SK-N-DZ (cell line): ENCODE data around the gene CRIP1.

Source experiments
- DNase-seq: peaks from one replicate; pipeline ENCODE4 v3.0.0-alpha.2; 2015; ENCODE audit warnings: low spot score

Gene CRIP1

DNA sequence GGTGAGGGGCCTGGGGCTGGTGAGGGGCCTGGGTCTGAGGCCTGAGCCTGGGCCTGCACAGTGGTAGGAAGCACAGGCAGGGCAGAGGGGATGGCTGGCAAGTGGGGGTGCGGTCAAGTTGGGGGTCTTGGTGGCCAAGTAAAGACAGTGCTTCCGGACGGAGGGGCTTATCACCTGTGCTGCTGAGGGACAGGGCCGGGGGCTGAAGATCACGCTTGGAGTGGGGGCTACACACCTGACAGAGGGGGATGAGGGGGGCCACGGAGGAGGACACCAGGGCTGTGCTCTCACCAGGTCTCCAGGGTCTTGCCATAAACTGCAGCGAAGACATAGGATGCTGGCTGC, 16.6 kb downstream of the CRIP1 start:
- DNase-seq: no peak

DNA sequence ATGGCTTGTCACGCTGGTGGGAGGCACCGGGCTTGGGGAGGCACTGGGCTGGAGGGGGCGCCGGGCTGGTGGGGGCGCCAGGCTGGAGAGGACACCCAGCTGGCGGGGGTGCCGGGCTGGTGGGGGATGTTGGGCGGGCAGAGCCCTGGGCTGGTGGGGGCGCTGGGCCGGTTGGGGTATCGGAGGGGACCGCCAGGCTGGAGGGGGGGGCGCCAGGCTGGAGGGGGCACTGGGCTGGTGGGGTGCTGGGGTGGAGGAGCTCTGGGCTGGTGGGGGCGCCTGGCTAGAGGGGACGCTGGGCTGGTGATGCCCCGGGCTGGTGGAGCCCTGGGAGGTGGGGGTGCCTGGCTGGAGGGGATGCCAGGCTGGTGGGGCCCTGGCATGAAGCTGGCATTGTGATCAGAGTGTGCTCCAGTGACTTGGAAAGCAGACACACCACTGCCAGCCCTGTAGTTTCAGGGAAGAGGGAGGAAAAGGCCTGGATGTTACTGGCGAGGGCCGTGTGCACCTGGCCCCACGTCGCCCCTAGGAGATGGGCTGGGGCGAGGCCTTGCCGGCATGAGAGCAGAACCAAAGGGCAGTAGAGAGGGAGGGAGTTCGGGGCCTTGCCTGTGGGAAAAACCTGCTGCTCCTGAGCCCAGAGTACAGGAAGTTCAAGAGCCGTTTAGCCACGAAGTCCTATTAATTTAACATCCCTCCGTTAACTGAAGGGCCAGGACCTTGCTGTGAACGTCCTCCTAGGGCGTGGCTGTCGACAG, 17.4 kb downstream of the CRIP1 start:
- no peak for DNase-seq

DNA sequence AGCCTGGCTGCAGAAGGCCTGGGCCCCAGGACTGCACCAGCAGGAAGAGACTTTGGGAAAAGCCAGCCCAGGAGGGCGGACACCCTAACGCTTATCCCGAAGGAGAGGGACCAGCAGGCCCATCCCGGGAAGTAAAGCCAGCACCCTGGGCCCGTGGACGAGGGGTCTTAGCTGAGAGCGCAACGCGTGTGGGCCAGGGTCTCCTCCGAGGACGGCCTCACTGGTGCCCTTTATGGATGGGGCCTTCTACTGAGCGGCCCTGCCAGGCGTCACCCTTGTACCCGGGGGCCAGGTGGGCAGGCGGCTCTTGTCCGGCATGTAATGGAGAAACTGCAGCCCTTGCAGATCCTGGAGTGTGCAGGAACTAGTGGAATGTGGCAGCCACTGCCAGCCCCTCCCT, 18.4 kb downstream of the CRIP1 start:
- no peak for DNase-seq

DNA sequence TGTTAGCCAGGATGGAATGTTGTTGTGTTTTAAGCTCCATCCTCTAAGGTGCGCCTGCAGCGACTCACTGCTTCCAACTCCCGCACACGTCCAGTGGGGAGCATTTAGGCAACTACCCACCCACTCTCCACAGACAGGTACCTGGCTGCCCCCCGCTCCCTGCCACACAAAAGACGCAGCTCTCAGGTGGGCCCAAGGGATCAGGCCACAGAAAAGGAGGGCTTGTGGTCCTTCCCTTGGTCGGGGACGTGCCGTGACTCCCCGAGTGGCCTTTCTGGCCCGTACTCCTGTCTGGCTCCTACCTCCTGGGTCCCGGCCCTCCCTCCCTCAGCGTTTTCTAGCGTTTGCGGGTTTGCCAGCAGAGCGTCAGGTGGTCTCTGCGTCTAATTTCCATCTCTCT, 20.6 kb downstream of the CRIP1 start:
- no peak for DNase-seq

DNA sequence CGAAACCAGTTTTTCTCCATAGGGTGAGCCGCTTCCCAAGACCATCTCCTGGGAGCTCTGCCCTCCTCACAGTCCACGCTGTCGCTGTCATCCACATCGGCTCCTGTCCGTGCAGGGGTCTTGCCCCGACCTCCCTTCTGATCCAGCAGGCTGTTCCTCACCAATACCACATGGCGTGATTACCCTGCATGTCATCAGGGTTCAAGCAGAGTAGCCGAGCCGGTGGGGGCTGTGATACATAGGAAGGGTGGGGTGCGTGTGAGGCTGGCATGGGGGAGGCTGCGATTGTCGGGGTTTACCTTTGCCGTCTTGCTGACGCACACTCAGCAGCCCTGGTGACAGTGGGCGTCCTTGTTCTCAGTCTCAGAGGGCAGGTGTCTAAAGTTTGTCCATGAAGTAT, 21.4 kb downstream of the CRIP1 start:
- no peak for DNase-seq

DNA sequence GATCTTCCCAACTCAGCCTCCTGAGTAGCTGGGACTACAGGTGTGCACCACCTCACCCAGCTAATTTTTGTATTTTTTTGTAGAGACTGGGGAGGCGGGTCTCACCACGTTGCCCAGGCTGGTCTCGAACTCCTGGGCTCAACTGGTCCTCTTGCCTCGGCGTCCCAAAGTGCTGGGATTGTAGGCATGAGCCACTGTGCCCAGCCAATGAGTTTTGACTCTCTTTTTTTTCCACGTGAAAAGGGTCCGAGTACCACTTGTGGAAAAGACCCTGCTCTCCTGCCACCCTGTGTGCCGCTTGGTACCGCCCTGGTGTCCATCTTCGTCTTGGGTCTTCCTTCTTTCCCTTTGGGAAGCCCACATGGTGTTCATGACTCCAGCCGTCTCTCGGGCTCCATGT, 21.9 kb downstream of the CRIP1 start:
- no peak for DNase-seq

DNA sequence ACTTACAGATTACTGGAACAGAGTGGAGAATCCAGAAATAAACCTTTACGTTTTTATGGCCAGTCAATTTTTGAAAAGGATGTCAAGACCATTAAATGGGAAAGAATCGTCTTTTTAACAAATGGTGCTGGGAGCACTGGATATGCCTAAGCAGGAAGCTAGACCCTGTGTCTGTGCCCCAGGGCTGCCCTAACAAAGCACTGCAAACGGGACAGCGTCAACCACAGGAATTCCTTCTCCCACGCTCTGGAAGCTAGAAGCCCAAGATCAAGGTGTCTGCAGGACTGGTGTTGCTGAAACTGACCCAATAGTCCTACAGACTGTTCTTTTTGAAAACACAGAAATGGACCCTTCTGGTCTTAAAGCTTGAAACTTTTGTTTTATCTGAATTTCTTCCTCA, 30.4 kb downstream of the CRIP1 start:
- DNase-seq: no peak

DNA sequence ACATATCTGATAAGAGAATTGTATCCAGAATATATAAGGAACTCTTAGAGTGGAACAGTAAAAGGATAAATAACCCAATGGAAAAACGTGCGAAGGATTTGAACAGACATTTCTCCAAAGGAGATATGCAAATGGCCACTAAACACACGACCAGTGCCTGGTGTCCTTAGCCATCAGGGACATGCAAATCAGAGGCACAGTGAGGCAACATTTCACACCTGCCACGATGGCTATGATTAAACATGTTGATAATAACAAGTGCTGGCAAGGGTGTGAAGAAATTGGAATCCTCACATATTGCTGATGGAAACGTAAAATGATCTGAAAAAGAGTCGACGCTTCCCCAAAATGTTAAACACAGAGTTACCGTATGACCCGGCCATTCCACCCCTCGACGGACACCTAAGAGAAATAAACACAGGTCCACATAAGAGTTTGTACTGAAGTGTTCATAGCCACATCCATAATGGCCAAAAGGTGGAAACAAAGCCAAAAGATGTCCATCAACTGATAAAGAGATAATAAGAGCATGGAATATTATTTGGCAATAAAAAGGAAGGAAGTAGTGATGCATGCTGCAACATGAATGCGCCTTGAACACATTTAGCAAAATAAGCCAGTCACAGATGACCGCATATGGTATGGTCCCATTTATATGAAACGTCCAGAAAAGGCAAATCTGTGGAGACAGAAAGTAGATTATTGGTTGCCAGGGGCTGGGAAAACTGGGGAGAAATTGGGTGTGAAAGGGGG, 33.4 kb downstream of the CRIP1 start:
- no peak for DNase-seq

DNA sequence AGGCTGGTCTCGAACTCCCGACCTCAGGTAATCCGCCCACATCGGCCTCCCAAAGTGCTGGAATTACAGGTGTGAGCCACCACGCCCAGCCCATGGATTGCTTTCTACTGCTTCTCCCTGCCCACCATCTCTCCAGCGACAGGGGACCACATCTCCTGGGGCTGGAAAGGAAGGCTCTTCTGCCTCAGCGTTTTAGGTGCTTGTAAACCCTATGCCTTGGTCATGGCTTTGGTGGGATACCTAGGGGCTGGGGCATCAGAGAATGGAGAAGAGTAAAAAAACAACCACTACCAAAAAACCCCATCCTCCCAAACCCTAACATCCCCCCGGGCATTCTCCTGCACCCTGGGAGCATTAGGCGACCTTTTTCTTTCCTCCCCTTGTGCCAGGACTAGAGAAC, 38.6 kb downstream of the CRIP1 start:
- no peak for DNase-seq

DNA sequence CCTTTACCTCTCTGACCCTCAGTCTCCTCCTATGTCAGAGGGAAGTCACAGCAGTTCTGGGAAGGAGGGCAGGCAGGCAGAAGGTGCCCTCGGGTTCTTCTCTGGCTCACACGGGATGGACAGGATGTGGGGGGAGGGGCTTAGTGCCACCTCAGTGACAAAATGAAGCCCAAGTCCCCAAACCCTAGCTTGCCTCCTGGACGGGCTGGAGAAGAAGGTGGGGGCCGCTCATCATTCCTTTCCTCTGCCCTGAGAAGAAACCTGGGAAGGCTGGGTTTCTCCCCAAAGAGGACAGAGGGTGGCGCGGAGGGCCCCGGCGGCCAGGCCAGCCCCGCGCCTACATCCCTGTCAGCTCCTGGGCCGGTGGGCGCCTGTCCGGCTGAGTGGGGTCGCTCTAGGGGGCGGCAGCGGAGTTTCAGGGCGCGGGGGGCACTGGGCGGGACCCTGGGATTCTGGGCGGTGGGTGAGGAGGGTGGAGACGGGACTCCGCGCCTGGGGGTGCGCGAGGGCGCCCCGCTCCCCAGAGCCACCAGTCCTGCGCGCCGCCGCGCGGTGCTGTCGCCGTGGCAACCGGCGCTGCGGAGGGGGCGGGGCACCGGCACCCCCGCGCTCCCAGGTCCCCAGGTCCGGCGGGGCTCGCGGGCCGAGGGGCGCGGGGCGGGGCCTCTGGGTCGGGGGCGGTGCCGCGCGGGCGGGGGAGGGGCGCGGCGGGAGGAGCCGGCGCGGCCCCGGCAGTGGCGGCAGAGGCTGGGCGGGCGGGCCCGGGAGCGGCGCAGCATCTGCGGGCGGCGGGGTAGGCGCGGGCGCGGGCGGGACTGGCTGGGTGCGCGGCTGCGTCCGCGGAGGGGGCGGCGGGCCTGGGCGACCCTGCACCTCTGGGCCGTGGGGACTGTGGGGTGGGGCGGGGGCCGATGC, 39.4 kb downstream of the CRIP1 start, which contains the start of gene TMEM121:
Gene TMEM121 (plus strand): TSS at position 723 of the 915 bp plus-strand sequence. CDS start 2,252 bp downstream, outside the sequence.
- DNase-seq: no peak

DNA sequence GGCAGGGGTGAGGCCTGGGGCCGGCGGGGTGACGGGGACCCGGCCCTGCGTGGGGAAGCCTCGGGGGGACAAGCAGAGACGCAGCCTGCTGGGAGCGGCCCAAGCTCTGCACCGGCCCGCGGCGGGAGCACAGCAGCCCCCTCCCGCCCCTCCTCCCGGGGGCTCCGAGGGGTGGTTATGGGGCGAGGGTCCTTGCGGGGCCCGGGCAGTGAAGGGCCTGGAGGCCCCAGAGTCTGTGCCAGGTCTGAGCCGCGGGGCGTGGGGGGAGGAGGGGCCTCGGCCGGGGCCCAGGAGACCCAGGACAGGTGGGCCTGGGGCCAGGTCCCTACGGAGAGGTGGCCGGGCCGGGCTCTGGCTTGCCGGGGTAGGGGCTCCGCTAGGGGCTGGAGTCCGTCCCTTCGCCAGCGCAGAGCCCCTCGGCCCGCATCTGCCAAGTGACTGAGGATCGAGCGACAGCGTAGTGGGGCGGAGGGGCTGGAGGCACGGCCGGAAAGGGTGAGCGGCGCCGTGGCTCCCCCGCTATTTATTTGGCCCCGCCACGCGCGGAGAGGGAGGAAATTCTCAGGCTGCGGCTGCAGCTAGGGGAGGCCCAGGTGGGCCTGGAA, 40.2 kb downstream of the CRIP1 start:
- DNase-seq: no peak

DNA sequence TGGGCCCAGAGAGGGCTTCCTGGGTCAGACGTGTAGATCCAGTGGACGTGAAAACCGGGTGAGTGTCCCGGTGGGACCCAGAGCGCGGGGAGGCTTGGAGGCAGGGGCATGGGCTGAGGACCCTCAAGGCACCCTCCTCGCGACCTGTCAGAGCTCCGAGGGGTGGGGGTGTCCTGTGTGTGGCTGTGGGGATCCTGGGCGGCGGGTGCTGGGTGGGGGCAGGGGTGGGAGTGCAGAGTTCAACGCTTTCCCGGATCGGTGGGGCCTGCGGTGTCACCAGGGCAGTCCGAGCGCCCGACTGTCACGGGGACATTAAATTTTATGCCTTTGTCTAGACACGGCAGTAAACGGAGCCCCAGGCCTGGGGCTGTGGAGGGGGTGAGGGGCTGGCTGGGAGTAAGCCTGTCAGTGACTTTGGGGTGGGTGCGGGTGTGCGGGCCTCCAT, 40.7 kb downstream of the CRIP1 start:
- DNase-seq: no peak

DNA sequence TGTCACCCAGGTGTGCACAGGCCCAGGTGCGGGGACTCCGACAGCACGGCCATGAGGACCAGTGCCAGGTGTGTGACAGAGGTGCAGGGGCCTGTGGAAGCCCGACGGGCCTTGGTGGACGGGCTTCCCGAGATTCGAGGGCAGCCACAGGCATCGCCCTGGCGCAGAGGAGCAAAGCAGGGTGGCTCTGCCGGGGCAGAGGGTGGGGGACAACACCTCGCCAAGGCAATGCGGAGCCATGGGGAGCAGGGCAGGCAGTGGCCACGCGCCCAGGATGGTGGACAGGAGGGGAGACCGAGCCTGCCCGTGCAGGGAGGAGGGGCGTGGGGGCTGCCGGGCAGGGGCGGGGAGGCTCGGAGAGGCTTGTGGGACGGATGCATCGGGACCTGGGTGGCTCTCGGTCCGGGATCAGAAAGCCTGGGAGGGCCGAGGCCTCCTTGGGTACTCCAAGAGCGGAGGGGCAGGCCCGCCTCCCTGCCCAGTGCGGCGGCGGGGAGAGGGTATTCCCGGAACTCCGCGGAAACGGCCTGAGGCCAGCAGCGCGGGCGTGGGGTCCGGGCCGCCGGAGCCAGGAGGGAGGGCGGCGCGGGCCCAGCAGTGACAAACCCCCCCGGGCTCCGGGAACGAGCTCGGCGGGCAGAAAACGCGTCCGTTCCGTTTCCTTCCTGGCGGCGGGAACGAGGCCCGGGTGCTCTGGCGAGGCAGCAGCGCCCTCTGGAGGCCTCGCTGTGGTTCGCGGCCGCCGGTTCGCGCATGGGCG, 41.3 kb downstream of the CRIP1 start:
- DNase-seq: peak; percentile 36

DNA sequence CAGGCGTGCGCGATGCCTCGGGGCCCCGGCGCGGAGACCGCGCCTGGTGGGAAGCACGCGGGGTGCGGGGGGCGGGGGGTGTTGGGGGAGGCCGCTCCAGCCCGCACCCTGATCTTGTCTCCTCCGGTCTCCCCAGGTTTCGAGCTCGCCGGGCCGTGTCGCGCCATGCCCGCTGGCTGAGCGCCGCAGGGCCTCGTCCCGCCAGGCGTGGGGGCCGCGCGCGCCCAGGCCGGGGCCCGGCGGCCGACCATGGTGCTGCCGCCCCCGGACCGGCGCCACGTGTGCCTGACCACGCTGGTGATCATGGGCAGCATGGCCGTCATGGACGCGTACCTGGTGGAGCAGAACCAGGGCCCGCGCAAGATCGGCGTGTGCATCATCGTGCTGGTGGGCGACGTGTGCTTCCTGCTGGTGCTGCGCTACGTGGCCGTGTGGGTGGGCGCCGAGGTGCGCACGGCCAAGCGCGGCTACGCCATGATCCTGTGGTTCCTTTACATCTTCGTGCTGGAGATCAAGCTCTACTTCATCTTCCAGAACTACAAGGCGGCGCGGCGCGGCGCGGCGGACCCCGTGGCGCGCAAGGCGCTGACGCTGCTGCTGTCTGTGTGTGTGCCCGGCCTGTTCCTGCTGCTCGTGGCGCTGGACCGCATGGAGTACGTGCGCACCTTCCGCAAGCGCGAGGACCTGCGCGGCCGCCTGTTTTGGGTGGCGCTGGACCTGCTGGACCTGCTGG, 42.1 kb downstream of the CRIP1 start:
- DNase-seq: no peak

DNA sequence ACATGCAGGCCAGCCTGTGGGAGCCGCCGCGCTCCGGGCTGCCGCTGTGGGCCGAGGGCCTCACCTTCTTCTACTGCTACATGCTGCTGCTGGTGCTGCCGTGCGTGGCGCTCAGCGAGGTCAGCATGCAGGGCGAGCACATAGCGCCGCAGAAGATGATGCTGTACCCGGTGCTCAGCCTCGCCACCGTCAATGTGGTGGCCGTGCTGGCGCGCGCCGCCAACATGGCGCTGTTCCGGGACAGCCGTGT, 42.6 kb downstream of the CRIP1 start:
- DNase-seq: no peak

DNA sequence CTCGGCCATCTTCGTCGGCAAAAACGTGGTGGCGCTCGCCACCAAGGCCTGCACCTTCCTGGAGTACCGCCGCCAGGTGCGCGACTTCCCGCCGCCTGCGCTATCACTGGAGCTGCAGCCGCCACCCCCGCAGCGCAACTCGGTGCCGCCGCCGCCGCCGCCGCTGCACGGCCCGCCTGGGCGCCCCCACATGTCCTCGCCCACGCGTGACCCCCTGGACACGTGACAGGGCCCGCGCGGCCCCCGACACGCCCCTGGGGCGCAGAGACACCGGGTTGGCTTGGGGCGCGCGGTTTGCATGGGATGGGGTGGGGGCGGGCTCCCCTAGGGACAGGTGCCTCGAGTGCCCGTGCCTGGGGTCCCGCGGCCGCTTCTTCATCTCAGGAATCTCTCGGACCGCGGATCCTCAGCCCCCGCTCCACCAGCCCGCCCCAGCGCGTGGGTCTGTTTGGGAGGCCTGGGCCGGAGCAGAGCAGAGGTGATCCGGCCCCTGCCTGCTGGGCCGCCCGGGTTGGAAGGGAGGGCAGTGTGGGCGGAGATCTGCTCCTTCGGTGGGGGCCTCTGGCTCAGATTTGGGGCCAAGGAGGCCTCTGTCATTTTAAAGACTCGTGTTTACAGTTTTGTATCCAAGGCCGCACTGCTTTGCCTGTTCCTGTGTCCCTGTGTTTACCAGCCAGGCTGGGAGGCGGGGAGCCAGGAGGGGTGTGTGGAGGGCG, 43.0 kb downstream of the CRIP1 start:
- DNase-seq: no peak

DNA sequence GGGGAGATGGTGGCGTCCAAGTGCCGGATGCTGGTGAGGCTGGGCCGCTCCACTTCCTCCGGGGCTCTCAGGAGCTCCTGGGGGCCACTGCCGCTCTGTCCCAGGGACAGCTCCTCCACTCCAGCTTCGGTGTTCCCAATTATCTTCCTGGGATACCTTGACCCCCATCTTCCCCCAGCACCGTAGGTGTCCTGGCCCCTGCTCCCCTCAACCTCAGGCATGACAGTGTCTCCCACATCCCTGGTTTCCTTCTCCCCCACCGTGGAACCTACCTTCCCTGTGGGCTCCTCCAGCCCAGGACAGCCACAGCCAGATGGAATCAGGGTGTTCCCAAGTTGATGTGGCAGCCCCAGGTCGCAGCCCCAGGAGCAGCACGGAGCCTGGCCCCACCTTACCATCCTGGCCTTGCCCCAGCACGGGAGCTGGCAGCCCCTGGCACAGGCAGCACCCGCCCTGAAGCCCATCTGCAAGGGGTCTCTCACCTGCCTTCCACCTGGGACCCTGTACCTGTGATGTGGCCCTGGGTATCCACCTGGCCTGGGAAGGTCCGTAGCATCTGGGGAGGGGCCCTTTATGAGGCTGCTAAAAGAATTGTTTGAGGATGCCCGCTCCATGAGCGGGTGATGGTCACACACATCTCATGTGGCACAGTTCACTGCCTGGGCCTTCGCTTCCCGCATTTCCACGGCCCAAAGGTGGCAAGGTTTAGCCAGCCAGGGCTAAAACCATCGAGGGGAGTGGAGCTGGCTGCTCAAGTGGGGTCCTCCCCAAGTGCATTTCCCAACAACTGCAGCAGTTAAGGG, 43.8 kb downstream of the CRIP1 start:
- no peak for DNase-seq

DNA sequence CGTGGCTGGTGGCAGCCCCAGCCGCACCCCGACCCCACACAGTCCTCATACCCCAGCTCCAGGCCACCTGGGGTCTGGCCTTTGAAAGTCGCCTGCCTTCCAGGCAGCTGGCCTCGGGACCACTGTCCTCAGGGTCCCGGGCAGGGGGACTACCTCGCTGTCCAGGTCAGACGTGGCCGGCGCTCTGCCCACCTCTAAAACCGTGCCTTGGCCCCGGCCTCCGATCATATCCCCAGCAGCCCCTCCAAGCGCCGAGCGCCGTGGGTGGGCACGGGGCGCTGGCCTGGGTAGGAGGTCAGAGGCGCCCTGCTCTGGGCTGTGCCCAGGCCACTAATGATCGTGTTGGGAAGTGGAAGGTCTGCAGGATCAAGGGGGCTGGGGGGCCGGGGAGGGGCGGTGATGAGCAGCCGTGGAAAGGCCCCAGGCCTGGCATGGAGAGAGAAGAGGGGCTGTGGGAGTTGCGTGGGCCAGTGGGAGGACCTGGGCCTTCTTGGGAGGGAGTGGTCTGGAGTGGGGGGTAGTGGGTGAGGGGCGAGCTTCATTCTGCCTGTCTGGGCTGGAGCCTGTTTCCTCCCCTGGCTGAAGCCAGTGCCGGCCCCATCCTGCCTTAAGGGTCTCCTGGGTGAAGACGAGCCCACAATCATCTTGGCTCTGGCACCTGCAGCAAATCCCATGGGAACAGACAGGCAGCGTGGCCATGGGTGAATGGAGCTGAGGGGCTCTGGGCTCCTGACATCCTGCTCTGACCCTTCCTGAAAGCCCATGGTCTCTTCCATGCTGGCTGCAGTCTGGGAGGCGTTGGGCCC, 44.6 kb downstream of the CRIP1 start:
- no peak for DNase-seq
